ENCODE data around the gene CGB5. TPM values are rescaled to one million over a fixed set of nuclear protein-coding genes. Genes with fewer than 3 reads are reported as not detected.

Gene CGB5
- total RNA-seq, 1 donor from 2014 or later: not detected

- FAIRE-seq: no peak
- DNase-seq (ENCODE audit: low spot score in 2 of 2): no peak
Measured at GRCh38 chr19:49084206-49085019, 40.8 kb downstream of the CGB5 start.

- no peak for FAIRE-seq
Measured at GRCh38 chr19:49085020-49085867, 41.6 kb downstream of the CGB5 start, which contains the start of gene SNRNP70. Gene SNRNP70, plus strand, starts transcription at chr19:49085451. Its CDS starts 964 bp downstream, at chr19:49086415.

GRCh38 chr19:49085868-49086232, 42.2 kb downstream of the CGB5 start:
- no peak for FAIRE-seq
- no peak for DNase-seq (ENCODE audit: low spot score in 2 of 2)

More at GRCh38 chr19:49085020-49085867, 41.6 kb downstream of the CGB5 start, which contains the start of gene SNRNP70:
- peak; percentile 97 to 99 for DNase-seq (ENCODE audit: low spot score in 2 of 2)

- FAIRE-seq (no peak), DNase-seq (ENCODE audit: low spot score in 2 of 2) (no peak)
Measured at GRCh38 chr19:49086296-49086695, 42.6 kb downstream of the CGB5 start.

- DNase-seq (ENCODE audit: low spot score in 2 of 2): no peak
- no peak for FAIRE-seq
Measured at GRCh38 chr19:49091391-49092038, 47.9 kb downstream of the CGB5 start.

- no peak for FAIRE-seq
- no peak for DNase-seq (ENCODE audit: low spot score in 2 of 2)
Measured at GRCh38 chr19:49092686-49093085, 49.0 kb downstream of the CGB5 start.

Small RNA genes lying within 50 kb of the gene (small RNA-seq; reads per million reads assigned to genes)
- not detected for gene MIR6798
- not detected for gene RN7SL708P

Other genes starting within 250 kb of the CGB5 start
- 11.4 TPM for gene BCAT2, start 232.8 kb upstream of the CGB5 start, total RNA-seq
- gene HSD17B14, start 207.4 kb upstream of the CGB5 start, total RNA-seq: 1.2 TPM
- 1.6 TPM for gene PLEKHA4, start 175.2 kb upstream of the CGB5 start, total RNA-seq
- 23.6 TPM for gene PPP1R15A, start 171.4 kb upstream of the CGB5 start, total RNA-seq
- under 0.01 TPM for gene TULP2, start 145.1 kb upstream of the CGB5 start, total RNA-seq
- gene NUCB1, start 143.5 kb upstream of the CGB5 start, total RNA-seq: 39.5 TPM
- gene DHDH, start 110.1 kb upstream of the CGB5 start, total RNA-seq: not detected
- gene BAX, start 89.0 kb upstream of the CGB5 start, total RNA-seq: 9.4 TPM
- 713 TPM for gene FTL, start 78.5 kb upstream of the CGB5 start, total RNA-seq
- 12.6 TPM for gene GYS1, start 50.5 kb upstream of the CGB5 start, total RNA-seq
- gene RUVBL2, start 50.0 kb upstream of the CGB5 start, total RNA-seq: 121 TPM
- gene LHB, start 26.8 kb upstream of the CGB5 start, total RNA-seq: not detected
- not detected for gene CGB3, start 19.5 kb upstream of the CGB5 start, total RNA-seq
- not detected for gene CGB2, start 12.0 kb upstream of the CGB5 start, total RNA-seq
- not detected for gene CGB1, start 7.0 kb upstream of the CGB5 start, total RNA-seq
- gene CGB8, start 5.3 kb downstream of the CGB5 start, total RNA-seq: not detected
- gene CGB7, start 13.9 kb downstream of the CGB5 start, total RNA-seq: not detected
- not detected for gene NTF4, start 21.0 kb downstream of the CGB5 start, total RNA-seq
- gene KCNA7, start 28.9 kb downstream of the CGB5 start, total RNA-seq: not detected
- gene SNRNP70, start 41.6 kb downstream of the CGB5 start, total RNA-seq: 99.5 TPM
- 31.0 TPM for gene LIN7B, start 70.5 kb downstream of the CGB5 start, total RNA-seq
- gene C19orf73, start 75.3 kb downstream of the CGB5 start, total RNA-seq: 1.2 TPM
- gene PPFIA3, start 75.7 kb downstream of the CGB5 start, total RNA-seq: 47.7 TPM
- gene HRC, start 111.5 kb downstream of the CGB5 start, total RNA-seq: 0.41 TPM
- gene TRPM4, start 113.9 kb downstream of the CGB5 start, total RNA-seq: 4.1 TPM